AG09309 (cell line): ENCODE measurements around the gene ARHGAP18.
A peak's percentile ranks its signal among the peaks of the same experiment; 100 is the strongest.

Experiments
- DNase-seq: peaks from one replicate; pipeline ENCODE4 v3.0.0-alpha.2; 2010; ENCODE audit warnings: low read depth
- H3K4me3 ChIP-seq: 2 replicates; pipeline ENCODE4 v1.5.1; 2011; ENCODE audit warnings: mild to moderate bottlenecking, low read depth, low read length, moderate library complexity; ENCODE audit not compliant: control insufficient read depth
- CTCF ChIP-seq: IDR thresholded peaks from 2 replicates; pipeline ENCODE4 v1.5.1; 2011; ENCODE audit warnings: mild to moderate bottlenecking, low read depth, low read length, inconsistent platforms; ENCODE audit not compliant: insufficient read depth, control insufficient read depth; ENCODE audit errors: missing control alignments

ARHGAP18 gene

GRCh38 chr6:129605095-129605494 lies 104.9 kb downstream of the ARHGAP18 start:
- DNase-seq = no peak
- TF ChIP-seq CTCF = no peak
- no peak overlapping the region for H3K4me3 ChIP-seq

GRCh38 chr6:129604321-129604720 lies 105.7 kb downstream of the ARHGAP18 start:
- H3K4me3 ChIP-seq = no peak overlapping the region
- no peak for DNase-seq
- no peak for TF ChIP-seq CTCF

GRCh38 chr6:129603741-129604140 lies 106.2 kb downstream of the ARHGAP18 start:
- TF ChIP-seq CTCF = no peak
- DNase-seq = no peak
- H3K4me3 ChIP-seq = no peak overlapping the region

- TF ChIP-seq CTCF = no peak
- DNase-seq = no peak
- no peak overlapping the region for H3K4me3 ChIP-seq
Observed at GRCh38 chr6:129601323-129601722, 108.7 kb downstream of the ARHGAP18 start.

GRCh38 chr6:129599467-129599866 lies 110.5 kb downstream of the ARHGAP18 start:
- no peak for TF ChIP-seq CTCF
- no peak overlapping the region for H3K4me3 ChIP-seq
- DNase-seq = no peak

- H3K4me3 ChIP-seq = no peak overlapping the region
- TF ChIP-seq CTCF = peak; percentile 61
- peak; percentile 55 for DNase-seq
Observed at GRCh38 chr6:129598244-129599187, 111.5 kb downstream of the ARHGAP18 start.
